Measurements from ENCODE around the gene OR2AT4.
"Not testable (repeated sequence)": the region's sequence is repeated elsewhere in the genome, so short reads cannot be mapped to it uniquely, and the experiment has no call there.

Gene OR2AT4

DNA sequence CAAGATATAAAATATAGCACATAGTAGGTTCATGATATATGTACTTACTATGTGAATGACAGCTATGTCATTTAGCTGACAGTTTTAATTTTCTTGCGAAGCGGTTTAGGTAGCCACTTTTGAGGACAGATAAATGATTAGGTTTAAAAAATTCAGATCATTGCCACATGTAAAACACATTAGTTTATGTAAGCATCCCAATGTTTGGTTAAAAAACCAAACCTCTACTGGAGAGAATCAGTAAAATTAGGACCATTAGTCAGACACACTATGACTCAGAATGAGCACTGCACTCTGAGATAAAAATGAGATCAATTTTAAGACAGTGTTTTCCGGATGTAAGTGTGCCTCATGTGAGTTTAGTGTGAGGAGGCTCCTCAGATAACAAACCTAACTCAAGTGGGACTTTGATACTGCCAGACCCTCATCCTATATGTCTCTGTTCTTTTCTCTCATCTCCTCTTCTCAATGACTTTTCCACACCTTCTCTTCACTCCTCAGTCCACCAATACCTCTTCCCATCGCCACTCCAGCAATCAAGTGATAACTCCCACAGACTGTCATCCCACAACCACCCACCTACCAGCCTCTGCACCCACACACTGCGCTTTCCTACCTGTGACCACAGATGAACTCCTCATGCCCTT is 6.8 kb upstream of the OR2AT4 start:
- no peak for DNase-seq (ENCODE audit: low read depth)

- DNase-seq (ENCODE audit: low read depth), result no peak
Measured at GRCh38 chr11:75101424-75102128, 4.9 kb upstream of the OR2AT4 start.

- DNase-seq (ENCODE audit: low read depth), result peak; percentile 26
Measured at GRCh38 chr11:75100314-75100713, 3.6 kb upstream of the OR2AT4 start.

DNA sequence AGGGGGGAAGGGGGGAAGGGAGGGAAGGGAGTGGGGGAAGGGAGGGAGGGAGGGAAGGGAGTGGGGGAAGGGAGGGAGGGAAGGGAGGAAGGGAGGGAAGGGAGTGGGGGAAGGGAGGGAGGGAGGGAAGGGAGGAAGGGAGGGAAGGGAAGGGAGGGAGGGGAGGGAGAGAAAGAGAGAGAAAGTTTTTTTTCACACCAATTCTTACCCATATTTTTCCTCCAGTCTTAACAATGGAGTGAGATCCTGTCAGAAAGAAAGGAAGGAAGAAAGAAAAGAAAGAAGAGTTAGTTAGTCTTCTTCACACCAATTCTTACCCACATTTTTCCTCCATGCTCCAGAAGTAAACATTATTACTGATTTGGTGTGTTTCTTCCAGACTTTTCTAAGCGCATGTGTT is 3.0 kb upstream of the OR2AT4 start:
- no peak for DNase-seq (ENCODE audit: low read depth)

GRCh38 chr11:75098835-75099439 is 2.3 kb upstream of the OR2AT4 start:
- DNase-seq (ENCODE audit: low read depth), result not testable (repeated sequence)

GRCh38 chr11:75098181-75098580 is 1.5 kb upstream of the OR2AT4 start:
- DNase-seq (ENCODE audit: low read depth), result not testable (repeated sequence)

- DNase-seq (ENCODE audit: low read depth), result no peak
Measured at GRCh38 chr11:75097173-75097557, 489 bp upstream of the OR2AT4 start.

- not testable (repeated sequence) for DNase-seq (ENCODE audit: low read depth)
Measured at GRCh38 chr11:75094382-75094781, 2.3 kb downstream of the OR2AT4 start.

GRCh38 chr11:75090671-75091177 is 6.0 kb downstream of the OR2AT4 start:
- DNase-seq (ENCODE audit: low read depth), result no peak

DNA sequence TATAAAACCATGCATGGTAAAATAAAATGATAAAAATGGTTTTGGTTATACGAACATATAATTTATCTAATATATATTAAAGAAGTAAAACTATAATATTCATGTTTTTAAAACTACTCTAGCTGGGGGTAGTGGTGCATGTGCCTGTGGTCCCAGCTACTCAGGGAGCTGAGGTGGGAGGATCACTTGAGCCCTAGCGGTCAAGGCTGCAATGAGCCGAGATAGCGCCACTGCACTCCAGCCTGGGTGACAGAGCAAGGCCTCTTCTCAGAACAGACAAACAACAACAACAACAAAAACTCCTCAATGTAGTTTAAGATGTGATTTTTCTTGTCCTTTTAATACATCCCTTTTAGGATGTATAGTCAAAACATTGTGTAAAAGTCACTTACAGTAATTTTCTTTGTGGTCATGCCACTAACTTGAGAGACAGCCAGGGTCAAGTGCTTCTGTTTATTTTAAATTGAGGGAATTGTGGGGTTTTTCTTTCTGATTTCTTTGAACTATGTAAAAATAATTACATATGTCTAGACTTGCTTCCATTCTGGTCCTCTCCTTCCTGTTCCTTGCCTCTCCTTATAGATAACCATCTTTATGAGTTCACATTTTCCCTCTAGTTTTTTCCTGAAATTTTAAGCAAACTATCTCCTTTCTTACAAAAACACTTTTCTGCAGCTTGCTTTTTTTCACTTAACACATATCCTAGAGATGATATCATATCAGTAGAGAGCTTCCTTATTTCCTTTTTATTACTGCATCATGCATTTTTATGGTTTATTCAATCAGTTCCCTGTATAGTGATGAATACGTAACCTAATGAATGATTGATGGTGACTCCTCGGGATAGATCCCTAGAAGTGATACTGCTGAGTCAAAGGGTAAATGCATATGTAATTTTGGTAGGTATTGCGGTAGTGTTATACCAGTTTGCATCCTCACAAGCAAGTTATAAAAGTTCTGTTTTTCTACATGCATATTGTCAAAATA is 9.1 kb downstream of the OR2AT4 start:
- no peak for DNase-seq (ENCODE audit: low read depth)

- no peak for DNase-seq (ENCODE audit: low read depth)
Measured at GRCh38 chr11:75084883-75085282, 11.8 kb downstream of the OR2AT4 start.

DNA sequence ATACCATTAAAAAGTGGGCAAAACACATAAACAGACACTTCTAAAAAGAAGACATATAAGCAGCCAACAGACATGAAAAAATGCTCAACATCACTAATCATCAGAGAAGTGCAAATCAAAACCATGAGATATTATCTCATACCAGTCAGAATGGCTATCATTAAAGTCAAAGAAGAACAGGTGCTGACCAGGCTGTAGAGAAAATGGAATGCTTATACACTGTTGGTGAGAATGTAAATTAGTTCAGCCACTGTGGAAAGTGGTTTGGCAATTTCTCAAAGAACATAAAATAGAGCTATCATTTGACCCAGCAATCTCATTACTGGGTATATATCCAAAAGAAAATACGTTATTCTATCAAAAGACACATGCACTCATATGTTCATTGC is 13.5 kb downstream of the OR2AT4 start:
- no peak for DNase-seq (ENCODE audit: low read depth)

- DNase-seq (ENCODE audit: low read depth), result no peak
Measured at GRCh38 chr11:75082601-75083216, 14.0 kb downstream of the OR2AT4 start.

DNA sequence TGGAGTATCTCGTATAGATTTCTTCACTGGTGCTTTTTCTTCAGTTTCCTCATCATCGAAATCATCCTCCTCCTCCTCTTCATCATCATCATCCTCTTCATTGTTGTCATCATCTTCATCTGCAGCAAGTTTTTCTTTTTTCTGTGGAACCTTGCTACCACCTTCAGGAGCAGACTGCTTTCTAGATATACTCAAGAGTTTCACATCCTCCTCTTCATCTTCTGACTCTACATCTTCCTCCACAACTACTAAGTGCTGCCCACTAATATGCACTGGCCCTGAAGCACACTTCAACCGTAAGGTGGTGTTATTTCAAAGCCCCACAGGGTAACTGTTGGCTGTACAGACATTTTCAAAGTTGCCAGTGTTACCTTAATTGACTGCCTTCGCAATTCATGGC is 17.1 kb downstream of the OR2AT4 start:
- no peak for DNase-seq (ENCODE audit: low read depth)

GRCh38 chr11:75078233-75078632 is 18.4 kb downstream of the OR2AT4 start:
- DNase-seq (ENCODE audit: low read depth), result no peak

DNA sequence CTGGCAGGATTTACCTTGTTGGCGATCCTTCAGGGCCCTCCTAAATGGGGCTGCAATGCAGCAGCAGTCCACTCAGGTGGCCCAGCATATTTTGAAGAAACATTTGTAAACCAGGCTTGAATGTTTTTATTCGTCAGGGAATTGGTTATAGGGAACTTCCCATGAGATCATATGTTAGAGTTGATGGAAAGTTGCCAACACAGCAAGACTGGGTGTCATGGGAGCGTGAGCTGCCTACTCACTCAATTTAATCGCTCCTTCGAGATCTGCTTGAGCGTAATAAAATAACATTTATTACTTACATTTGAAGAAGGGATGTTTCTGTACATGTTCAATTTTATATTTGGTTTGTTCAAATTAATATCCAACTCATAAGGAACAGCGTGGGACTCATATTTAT is 19.4 kb downstream of the OR2AT4 start:
- DNase-seq (ENCODE audit: low read depth), result no peak

- DNase-seq (ENCODE audit: low read depth), result no peak
Measured at GRCh38 chr11:75076671-75077070, 20.0 kb downstream of the OR2AT4 start.

DNA sequence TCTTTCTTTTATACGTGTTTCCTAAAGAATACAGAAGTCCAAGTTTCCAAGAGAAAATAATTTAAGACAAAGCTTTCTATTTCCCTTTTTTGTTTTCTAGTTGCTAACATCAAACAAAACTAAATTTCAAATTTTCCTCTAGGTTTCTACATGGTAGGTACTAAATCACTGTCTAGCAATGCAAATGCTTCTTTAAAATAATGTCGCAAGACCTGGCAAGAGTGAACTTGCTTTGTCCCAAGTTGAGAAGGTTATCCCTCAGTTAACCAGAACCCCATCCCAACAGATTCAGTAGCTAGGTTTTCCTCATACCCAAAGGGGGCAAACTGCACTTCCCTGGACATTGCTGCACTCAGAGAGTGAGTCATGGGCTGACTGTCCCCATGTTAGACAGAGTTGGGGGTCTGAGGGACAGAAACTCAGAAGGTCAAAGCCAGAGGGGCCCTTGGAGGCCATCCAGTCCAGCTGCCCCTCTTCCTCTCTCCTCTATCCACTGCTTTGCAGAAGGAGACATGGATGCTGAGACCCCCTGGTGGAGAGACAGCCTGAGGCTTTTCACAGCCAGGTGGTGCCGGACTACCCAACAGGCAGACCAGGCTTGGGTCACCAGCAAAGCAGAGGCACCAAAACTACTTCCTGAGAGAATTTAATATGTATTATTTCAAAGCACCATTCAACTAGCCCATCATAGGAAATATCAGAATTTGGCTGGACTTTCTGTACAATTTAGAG is 23.1 kb downstream of the OR2AT4 start:
- DNase-seq (ENCODE audit: low read depth), result no peak

- DNase-seq (ENCODE audit: low read depth), result no peak
Measured at GRCh38 chr11:75072582-75072981, 24.1 kb downstream of the OR2AT4 start.

DNA sequence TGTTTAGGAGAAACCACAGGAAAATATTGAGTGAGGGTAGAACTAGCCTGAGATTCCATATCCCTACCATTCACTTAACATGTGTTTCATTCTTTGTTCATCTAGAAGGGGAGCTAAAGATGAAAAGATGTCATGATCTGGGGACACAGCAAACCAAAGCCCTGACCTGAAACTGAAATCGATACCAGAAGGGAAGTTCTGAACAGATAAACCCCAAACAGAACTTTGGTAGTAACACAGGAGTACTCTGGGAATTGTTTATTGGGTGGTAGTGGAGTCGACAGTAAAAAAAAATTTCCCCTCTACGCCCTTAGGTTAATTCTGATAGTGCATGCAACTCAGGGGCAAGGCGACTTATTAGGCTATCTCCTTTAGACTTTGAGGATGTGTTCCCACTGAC is 27.2 kb downstream of the OR2AT4 start:
- DNase-seq (ENCODE audit: low read depth), result no peak

- DNase-seq (ENCODE audit: low read depth), result no peak
Measured at GRCh38 chr11:75068993-75069392, 27.7 kb downstream of the OR2AT4 start.

Measured in activated T-cell treated with anti-CD3 and anti-CD28 coated beads for 24 hours (primary cell).